GM18505 (cell line): ENCODE measurements around the gene SLC7A6OS.

ENCODE experiments used
- ATAC-seq: cut with Tn5 transposase; IDR thresholded peaks from one replicate; pipeline ENCODE4 v1.9.1; 2021; ENCODE audit not compliant: unreplicated experiment
- POLR2A ChIP-seq: IDR thresholded peaks from 4 replicates; pipeline ENCODE4 v1.6.1; 2011; ENCODE audit warnings: borderline replicate concordance; ENCODE audit not compliant: insufficient read depth, insufficient read length; ENCODE audit errors: extremely low read depth

Gene SLC7A6OS

DNA sequence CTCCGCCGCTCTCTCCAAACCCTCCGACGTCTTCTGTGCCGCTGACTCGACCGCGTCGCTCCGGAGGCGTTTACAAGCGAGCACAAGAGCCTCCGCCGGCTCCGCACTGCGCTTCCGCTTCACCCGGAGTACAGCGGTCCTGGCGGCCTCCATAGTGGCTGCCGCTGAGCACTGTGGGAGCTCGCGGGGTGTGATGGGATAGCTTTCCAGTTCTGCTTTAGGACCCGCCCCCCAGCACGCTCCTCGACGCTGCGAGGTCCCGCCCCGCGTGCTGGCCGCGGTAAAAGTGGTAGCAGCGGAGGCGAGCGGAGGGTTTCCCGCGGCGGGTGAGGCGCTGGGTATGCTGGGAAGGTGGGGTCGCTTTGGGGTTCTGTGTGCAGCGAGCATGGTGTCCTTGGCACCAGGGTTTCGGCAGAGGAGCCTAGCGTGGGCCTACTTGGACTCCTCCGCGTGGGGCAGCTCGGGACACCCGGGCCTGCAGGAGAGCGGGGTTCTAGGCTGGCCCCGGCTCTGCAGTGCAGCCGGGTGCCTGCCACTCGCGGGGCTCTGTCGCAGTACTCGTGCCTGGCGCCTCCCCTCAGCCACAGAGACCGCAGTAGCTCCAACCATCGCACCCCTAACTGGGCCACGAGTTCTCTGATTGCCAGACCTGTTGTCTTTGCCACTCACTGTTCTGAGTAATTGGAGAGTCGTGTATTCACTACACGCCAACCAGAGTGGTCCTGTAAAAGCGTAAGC, at the start of gene SLC7A6OS, which contains the start of gene PRMT7:
Gene SLC7A6OS, minus strand, starts transcription at position 173 of the 738 bp plus-strand sequence. Its CDS starts 20 bp downstream, at position 153.
Gene PRMT7, plus strand, starts transcription at position 246 of the 738 bp plus-strand sequence. CDS start 4,961 bp downstream, outside the sequence.
- ATAC-seq = peak; percentile 92
- TF ChIP-seq POLR2A = peak; percentile 94

DNA sequence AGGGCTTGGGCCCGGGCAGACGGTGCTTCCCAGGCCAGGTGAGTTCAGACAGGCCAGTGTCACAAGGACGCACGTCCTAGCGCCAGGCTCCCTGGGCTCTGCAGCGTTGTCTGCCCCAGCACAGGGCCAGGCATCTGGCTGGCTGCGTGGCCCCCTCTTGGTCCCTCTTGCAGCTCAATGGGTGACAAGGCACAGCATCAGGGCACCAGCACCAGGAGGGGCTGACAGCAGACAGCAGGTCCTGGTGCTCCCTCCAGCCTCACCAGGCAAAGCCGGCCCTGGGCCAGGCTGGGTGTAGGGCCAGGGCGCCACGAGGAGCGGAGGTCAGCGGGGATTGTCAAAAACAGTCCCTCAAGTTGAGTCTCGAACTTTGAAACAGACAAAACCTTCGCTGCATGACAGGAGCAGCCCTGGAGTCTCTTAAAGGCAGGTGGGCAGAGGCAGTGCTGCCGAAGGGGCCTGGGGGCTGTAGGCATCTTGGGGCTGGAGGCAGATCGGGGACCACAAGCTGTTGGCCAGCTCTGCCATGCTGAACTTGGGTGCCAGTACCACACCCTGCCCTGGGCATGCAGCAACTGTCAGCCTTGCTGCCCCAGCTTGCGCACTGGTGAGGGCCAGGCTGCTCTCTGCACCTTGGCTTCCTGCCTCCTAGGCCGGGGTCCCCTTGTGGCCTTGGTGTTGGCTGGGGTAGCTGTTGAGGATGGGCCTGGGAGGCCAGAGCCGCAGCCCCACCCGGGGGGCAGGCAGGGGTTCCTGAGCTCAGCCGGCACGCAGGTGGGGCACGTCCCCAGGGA, 48.8 kb upstream of the SLC7A6OS start:
- no peak for TF ChIP-seq POLR2A
- no peak for ATAC-seq

DNA sequence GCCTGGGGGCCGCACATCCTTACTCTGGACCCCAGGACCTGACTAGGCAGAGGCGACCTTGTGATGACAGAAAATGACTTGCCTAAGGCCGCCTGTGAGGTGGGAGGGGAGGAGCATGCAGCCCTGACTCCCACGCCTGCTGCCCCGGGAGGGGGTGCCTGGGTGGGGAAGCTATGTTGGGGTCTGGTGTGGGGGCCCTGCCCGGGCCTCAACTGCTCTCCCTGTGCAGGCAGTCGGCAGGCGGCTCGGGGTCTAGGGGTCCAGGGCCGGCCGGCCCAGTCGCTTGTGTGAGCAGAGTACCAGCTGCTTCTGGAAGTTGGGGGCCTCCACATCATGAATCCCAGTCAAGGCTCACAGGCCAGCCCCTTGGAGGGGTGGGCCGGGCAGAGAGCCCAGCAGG, 48.2 kb upstream of the SLC7A6OS start:
- TF ChIP-seq POLR2A = no peak
- ATAC-seq = no peak

DNA sequence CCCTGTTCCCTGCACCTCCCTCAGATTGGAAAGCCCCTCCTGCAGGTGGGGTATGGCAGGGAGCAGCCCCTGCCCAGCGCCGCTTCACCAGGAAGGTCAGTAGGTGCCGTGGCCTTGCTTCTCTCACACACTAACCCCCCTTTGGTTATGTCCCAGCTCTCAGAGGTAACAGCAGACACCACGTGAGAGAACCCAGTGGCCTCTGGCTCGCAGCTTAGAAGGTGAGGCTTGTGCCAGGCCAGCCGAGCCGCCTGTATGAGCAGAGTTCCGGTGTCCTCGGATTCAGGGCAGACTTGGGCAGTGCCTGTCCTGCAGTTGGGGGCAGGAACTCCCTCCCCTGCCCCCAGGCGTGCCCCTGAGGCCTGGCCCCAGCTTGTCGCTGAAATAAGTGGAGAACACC, 47.2 kb upstream of the SLC7A6OS start:
- no peak for ATAC-seq
- TF ChIP-seq POLR2A = no peak

DNA sequence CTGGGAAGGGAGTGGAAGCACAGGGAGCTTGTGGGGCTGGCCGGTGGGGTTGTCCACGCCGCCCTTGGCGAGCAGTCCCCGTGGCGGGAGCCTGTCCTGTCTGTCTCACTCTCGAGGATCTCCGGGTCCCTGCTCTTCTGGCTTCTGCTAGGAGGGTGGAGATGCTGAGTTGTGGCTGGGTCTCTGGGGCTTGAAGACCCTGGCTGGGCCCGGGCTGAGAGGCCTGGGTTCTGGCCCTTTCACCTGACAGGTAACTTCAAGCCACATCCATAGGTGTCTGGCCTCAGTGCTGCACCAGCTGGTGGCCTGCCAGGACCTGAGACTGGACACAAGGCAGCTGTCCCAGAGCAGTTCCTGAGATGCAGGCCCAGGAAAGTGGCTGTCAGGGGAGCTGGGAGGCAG, 46.8 kb upstream of the SLC7A6OS start:
- no peak for ATAC-seq
- no peak for TF ChIP-seq POLR2A

DNA sequence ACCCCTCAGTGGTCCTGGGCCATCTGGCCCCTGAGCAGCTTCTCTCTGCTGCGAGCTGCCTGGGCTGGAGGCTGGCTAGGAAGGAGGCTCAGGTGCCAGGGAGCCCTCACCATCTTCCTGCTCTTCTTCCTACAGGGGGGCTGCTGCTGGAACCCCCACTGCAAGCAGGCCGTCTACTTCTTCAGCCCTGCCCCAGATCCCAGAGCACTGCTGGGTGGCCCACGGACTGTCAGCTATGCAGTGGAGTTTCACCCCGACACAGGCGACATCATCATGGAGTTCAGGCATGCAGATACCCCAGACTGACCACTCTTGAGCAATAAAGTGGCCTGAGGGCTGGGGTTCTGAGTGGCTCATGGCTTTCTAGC, 46.2 kb upstream of the SLC7A6OS start:
- ATAC-seq = no peak
- no peak for TF ChIP-seq POLR2A

DNA sequence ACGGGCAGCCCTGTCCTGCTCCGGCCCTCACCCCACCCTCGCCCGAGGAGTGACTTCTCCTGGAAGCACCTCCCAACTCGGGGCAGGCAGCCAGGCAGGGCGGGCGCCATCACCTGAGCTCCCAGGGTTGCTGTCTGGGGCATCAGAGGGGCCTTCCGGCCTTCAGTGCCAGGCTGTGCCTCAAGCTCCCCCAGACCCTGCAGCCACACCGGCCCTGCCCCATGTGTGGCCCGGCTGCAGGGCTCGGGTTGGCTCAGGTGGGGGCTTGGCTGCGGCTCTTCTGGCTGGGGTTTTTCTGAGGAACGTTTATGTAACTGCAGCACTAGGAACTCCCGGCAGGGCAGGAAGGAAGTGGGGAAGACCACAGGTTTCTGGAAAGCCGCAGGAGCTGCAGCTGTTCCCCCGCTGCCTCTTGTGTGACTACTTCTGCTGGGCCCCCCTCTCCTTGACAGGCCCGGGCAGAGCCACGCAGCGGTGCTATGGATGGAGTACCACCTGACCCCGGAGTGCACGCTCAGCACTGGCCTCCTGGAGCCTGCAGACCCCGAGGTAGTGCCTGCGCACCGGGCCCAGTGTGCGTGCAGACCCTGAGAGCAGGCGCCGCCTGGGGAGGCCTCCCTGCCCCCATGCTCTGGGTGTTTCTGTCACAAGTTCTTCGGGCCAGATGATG, 45.6 kb upstream of the SLC7A6OS start:
- peak; percentile 64 for ATAC-seq
- TF ChIP-seq POLR2A = no peak

DNA sequence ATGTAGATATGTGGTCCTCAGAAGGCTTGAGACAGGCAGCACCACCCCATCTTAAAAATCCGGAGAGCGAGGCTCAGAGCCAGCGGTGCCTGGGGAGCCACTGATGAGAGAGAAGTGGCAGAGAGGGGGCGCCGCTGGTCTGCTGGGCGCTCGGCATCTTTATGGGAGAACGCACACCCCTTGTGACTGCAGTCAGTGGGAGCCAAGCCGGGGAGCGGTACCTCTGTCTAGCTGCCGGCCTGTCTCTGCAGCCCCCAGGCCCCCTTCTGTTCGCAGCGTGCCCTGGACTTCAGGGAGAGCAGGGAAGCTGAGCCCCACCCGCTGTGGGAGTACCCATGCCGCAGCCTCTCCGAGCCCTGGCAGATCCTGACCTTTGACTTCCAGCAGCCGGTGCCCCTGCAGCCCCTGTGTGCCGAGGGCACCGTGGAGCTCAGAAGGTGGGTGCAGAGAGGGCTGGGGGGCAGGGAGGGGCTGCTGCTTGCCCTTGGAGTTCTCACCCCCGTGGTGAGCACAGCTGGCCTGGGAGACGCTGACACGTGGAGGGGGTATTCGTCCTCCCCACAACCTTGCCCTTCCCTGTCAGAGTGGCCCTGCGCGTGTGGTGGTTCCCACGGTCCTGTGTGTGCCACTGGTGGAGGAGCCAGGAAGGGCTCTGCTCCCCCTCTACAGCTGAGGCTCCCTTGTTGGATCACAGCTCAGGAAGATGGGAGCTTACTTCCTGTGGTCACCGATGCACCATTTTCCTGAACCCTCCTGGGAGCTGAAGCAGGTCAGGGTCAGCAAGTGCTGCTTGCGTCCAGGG, 44.9 kb upstream of the SLC7A6OS start:
- no peak for ATAC-seq
- no peak for TF ChIP-seq POLR2A

DNA sequence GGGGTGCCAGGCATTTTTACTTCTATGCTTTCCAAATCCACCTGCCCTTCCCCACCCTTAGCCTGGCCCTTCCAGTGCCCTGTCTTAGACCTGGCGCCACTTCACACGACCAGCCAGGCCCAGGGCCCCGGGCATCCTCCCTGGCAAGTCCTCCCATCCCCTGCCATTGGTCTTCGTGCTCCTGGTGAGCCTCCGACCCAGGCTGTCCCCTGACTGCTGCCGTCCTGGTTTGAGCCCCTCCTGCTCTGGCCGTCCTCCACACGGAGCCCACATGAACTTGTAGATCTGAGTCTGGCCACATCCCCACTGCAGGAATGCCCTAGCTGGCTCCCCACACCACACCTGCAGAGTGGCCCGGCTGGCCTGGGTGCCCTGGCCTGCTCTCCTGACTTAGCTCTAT, 44.1 kb upstream of the SLC7A6OS start:
- no peak for TF ChIP-seq POLR2A
- ATAC-seq = no peak

DNA sequence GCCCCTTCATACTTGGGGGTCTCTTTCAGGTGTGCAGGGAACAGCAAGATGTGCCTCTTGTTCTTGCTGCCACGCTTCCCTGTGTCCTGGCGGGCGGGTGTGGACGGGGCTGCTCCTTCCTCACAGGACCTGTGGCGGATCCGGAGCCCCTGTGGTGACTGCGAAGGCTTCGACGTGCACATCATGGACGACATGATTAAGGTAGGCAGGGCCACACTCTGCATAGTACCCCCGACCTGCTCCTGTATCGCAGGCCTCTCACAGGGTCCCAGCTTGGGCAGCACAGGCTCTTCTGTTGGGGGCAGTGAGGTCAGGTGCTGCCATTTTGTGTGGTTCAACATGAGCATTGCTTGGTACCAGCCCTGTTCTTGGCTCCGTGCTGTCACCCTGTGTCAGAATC, 42.6 kb upstream of the SLC7A6OS start:
- TF ChIP-seq POLR2A = no peak
- ATAC-seq = no peak

DNA sequence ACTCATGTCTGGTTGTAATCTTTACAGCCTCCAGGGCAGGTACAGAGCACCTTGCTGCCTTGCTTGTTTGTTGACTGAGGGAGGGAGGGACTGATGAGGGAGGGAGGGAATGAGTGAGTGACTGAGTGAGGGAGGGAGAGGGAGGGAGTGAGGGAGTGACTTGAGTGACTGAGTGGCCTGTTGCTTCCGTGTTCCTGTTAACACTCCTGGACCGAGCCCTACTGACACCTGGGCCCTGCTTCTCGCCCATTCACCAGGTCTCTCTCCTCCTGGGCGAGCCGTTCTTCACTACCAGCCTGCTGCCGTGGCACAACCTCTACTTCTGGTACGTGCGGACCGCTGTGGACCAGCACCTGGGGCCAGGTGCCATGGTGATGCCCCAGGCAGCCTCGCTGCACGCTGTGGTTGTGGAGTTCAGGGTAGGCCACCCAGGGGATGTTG, 41.3 kb upstream of the SLC7A6OS start:
- ATAC-seq = no peak
- no peak for TF ChIP-seq POLR2A

DNA sequence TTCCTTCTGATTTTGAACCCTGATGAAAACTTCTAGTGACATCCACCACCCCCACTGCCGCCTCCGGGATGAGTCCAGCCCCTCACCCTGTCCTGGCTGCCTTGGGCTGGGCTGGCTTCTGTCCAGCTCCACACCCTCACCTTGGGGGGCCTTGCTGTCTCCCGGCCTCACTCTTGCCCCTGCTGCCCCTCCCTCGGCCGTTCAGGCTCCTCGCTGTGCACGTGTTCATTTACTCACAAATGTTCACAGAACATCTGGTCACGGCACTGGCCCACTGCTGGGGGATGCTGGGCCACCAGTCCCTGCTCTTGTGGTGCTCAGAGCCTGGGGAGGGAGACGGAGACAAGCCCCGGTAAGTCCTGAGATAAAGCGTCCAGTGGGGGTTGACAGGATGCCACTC, 40.7 kb upstream of the SLC7A6OS start:
- ATAC-seq = no peak

More for the DNA sequence above, 40.7 kb upstream of the SLC7A6OS start:
- TF ChIP-seq POLR2A = no peak
